Measurements from ENCODE around the gene KIF25. TPM values are rescaled to one million over a fixed set of nuclear protein-coding genes. Genes with fewer than 3 reads are reported as not detected.

KIF25 gene
- total and polyA plus RNA-seq, 7 experiments from 2014 or later: 0.86 TPM; not detected in 6

DNA sequence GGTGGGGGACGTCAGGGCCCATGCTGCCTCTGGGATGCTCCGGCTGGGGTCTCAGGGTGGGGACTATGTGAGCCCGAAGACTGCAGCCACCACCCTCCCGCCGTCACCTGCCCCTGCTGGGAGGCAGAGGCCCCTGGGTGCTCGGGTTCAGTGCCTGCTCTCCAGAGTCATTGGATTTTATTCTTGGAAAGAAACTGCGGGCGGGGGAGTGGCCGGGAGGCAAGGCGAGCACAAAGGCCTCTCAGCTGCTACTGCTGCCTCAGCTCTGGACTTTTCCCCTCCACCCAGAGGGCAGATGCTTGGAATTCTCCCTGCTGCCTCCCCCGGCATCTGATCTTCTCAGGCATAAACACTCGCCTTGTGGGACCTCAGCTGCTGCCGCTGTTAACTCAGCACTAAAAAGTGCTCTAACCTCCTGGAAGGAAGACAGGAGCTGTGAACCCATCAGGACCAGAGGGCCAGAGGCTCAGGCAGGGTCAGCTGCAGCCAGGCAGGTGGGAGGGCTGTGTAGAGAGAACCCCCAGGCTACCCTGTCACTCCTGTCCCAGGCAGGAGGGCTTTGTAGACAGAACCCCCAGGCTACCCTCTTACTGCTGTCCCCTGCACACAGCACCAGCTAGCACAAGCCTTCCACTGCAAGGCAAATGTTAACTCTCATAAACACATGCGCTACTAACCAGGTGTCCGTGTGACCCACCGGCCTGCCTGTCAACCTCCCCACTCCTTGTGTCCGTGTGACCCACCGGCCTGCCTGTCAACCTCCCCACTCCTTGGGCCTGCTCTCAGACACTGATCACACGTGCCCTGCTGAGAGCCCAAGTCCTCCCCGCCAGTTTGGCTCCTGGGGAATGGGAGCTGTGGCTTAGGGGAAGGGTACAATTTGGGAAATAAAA, 90.9 kb downstream of the KIF25 start:
- intact Hi-C loops (cut with micrococcal nuclease): no loop called here
- H3K4me3 Mint-ChIP-seq: no peak overlapping the region
- POLR2A ChIA-PET: no interaction called here

DNA sequence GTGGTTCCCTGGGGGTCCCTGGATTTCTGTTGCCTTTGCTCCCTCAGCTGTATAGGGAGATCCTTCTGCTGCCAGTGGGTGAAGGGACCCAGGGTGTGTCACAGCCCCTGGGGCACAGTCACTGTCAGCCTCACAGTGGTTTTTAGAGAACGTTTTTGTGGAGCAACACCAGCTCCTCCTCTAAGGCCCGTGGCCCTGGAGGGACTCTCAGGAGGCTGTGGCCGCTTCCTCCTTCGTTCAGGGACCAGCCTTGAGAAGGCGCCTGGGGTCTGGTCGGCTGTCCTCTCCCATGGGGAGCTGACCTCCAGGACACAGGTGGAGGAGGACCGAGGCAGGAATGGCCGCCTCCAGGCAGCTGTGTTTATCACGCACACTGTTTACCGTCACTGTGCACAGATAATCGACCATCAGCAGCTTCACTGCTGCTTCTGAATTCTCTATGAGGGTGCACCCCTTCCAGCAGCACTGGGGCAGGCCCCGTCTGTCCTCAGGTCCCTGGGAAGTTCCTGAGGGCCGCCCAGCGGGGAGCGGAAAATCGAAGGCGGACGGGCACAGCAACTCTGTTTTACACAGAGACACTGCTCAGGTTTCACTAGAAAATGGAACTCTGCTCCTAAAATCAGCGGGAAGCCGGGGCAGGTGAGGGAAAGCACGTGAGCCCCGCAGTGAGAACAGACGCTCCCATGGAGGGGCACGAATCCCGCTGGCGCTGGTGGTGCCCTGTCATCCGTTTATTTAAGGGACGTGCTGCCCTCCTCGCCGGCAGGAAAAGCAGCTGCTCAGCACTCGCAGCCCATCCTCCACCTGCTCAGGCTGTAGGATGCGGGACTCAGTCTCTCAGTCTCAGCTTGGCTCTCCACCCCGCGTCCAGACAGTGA, 92.0 kb downstream of the KIF25 start:
- Histone ChIP-seq H3K4me1 (ENCODE audit: control insufficient read depth in 2 of 2, insufficient read depth in 2 of 2, low read length in 2 of 2) (no peaks in the 10 kb centered on the region), H3K9me3 (ENCODE audit: control insufficient read depth in 2 of 3, low read length in 3 of 3) (peaks cover 0 to 7% (median 0%) of the 10 kb centered on the region in 3 experiments), H3K4me3 (ENCODE audit: low read length) (no peak overlapping the region), H3K27me3 (ENCODE audit: control insufficient read depth in 2 of 2, insufficient read depth in 2 of 2, low read length in 2 of 2) (no peaks in the 10 kb centered on the region), H3K36me3 (ENCODE audit: control insufficient read depth in 2 of 3, insufficient read depth in 3 of 3, low read length in 3 of 3) (no peaks in the 10 kb centered on the region), H3K27ac (ENCODE audit: low read depth, low read length) (no peak overlapping the region)
- intact Hi-C loops (cut with micrococcal nuclease): no loop called here
- POLR2A ChIA-PET: no interaction called here
- Mint-ChIP-seq H3K4me3 (no peak overlapping the region), H3K27ac (no peak overlapping the region), H3K4me1 (no peaks in the 10 kb centered on the region), H3K27me3 (peaks cover 0 to 6% (median 0%) of the 10 kb centered on the region in 5 donors), H3K36me3 (peaks cover 0 to 4% (median 0%) of the 10 kb centered on the region in 5 donors), H3K9me3 (peaks cover 0 to 13% (median 3%) of the 10 kb centered on the region in 11 donors)
- ATAC-seq (no peak), DNase-seq (no peak)
- CTCF ChIA-PET: no interaction called here

More for the DNA sequence above, 90.9 kb downstream of the KIF25 start:
- H3K9me3 Mint-ChIP-seq: peaks cover 0 to 13% (median 3%) of the 10 kb centered on the region in 11 donors
- H3K4me3 ChIP-seq (ENCODE audit: low read length): no peak overlapping the region
- no peaks in the 10 kb centered on the region for H3K4me1 Mint-ChIP-seq
- H3K36me3 ChIP-seq (ENCODE audit: control insufficient read depth in 2 of 3, insufficient read depth in 3 of 3, low read length in 3 of 3): no peaks in the 10 kb centered on the region
- H3K9me3 ChIP-seq (ENCODE audit: control insufficient read depth in 2 of 3, low read length in 3 of 3): peaks cover 0 to 7% (median 0%) of the 10 kb centered on the region in 3 experiments
- H3K27ac Mint-ChIP-seq: no peak overlapping the region
- H3K27me3 ChIP-seq (ENCODE audit: control insufficient read depth in 2 of 2, insufficient read depth in 2 of 2, low read length in 2 of 2): no peaks in the 10 kb centered on the region
- H3K4me1 ChIP-seq (ENCODE audit: control insufficient read depth in 2 of 2, insufficient read depth in 2 of 2, low read length in 2 of 2): no peaks in the 10 kb centered on the region
- H3K27ac ChIP-seq (ENCODE audit: low read depth, low read length): no peak overlapping the region
- CTCF ChIA-PET: no interaction called here
- ATAC-seq: no peak
- H3K36me3 Mint-ChIP-seq: peaks cover 0 to 4% (median 0%) of the 10 kb centered on the region in 5 donors
- DNase-seq: no peak
- peaks cover 0 to 10% (median 0%) of the 10 kb centered on the region in 5 donors for H3K27me3 Mint-ChIP-seq

DNA sequence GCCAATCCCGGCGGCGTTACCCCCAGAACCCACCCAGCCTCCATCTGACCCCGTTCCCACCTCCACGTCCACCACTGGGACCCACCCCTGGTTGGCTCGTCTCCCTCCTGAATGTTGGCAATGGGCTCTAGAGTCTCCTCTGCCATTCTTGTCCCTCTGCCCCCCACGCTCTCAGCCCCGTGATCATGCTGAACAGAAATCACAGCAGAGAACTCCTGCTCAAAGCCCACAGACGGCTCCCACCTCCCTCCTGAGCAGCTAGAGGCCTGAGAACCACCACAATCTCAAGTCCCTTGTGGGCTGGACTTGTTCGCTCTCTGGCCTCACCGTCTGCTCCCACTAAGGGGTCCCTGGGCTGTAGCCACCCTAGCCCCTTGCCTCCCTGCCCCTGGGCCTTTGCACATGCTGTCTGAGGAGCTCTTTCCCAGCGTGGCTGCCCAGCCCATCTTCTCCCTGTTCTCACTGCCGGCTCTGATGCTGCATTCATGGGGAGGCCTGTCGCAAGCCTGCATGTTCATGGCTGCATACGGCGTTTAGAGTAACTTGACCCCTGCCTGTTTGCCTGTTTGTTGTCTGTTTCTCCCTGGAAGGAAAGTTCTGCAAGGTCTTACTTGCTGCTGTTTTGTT, 92.7 kb downstream of the KIF25 start:
- H3K9me3 Mint-ChIP-seq: peaks cover 0 to 13% (median 3%) of the 10 kb centered on the region in 11 donors
- peak overlapping the region in 1 of 9 donors; percentile 55 for H3K27ac Mint-ChIP-seq
- H3K36me3 Mint-ChIP-seq: peaks cover 0 to 4% (median 0%) of the 10 kb centered on the region in 5 donors
- intact Hi-C loops (cut with micrococcal nuclease): no loop called here
- DNase-seq (no peak), ATAC-seq (no peak)
- H3K4me3 ChIP-seq (ENCODE audit: low read length): no peak overlapping the region
- no peaks in the 10 kb centered on the region for H3K27me3 ChIP-seq (ENCODE audit: control insufficient read depth in 2 of 2, insufficient read depth in 2 of 2, low read length in 2 of 2)
- ChIA-PET CTCF (no interaction called here), POLR2A (no interaction called here)
- no peak overlapping the region for H3K4me3 Mint-ChIP-seq
- no peaks in the 10 kb centered on the region for H3K4me1 ChIP-seq (ENCODE audit: control insufficient read depth in 2 of 2, insufficient read depth in 2 of 2, low read length in 2 of 2)
- H3K27me3 Mint-ChIP-seq: peaks cover 0 to 6% (median 0%) of the 10 kb centered on the region in 5 donors
- H3K4me1 Mint-ChIP-seq: no peaks in the 10 kb centered on the region
- H3K9me3 ChIP-seq (ENCODE audit: control insufficient read depth in 2 of 3, low read length in 3 of 3): peaks cover 0 to 7% (median 0%) of the 10 kb centered on the region in 3 experiments
- no peaks in the 10 kb centered on the region for H3K36me3 ChIP-seq (ENCODE audit: control insufficient read depth in 2 of 3, insufficient read depth in 3 of 3, low read length in 3 of 3)
- H3K27ac ChIP-seq (ENCODE audit: low read depth, low read length): no peak overlapping the region

DNA sequence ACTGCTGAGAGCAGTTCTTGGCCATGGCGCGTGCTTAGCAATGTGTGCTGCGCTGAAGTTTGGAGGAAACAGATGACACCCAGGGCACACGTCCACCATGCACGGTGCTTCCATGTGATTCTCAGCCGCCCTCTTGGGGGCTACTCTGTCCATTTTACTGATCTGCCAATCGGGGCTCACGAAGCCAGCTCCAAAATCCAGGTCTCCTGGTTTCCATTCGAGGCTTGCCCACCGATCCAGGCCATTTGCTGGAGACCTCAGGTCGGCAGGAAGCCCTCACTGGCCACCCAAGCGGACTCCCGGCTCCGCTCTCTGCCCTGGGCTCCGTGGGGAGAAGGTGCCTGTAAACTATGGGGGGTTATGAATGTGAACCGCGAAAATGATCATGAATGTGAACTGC, 93.2 kb downstream of the KIF25 start:
- peaks cover 0 to 4% (median 0%) of the 10 kb centered on the region in 5 donors for H3K36me3 Mint-ChIP-seq
- Histone ChIP-seq H3K27me3 (ENCODE audit: control insufficient read depth in 2 of 2, insufficient read depth in 2 of 2, low read length in 2 of 2) (no peaks in the 10 kb centered on the region), H3K4me1 (ENCODE audit: control insufficient read depth in 2 of 2, insufficient read depth in 2 of 2, low read length in 2 of 2) (no peaks in the 10 kb centered on the region), H3K27ac (ENCODE audit: low read depth, low read length) (no peak overlapping the region), H3K9me3 (ENCODE audit: control insufficient read depth in 2 of 3, low read length in 3 of 3) (peaks cover 0 to 7% (median 0%) of the 10 kb centered on the region in 3 experiments), H3K4me3 (ENCODE audit: low read length) (no peak overlapping the region), H3K36me3 (ENCODE audit: control insufficient read depth in 2 of 3, insufficient read depth in 3 of 3, low read length in 3 of 3) (no peaks in the 10 kb centered on the region)
- DNase-seq: peak in 1 of 9 donors; percentile 1
- POLR2A ChIA-PET: no interaction called here
- intact Hi-C loops (cut with micrococcal nuclease): no loop called here
- peaks cover 0 to 6% (median 0%) of the 10 kb centered on the region in 5 donors for H3K27me3 Mint-ChIP-seq
- no peaks in the 10 kb centered on the region for H3K4me1 Mint-ChIP-seq
- CTCF ChIA-PET: no interaction called here
- H3K4me3 Mint-ChIP-seq: no peak overlapping the region
- H3K27ac Mint-ChIP-seq: no peak overlapping the region
- ATAC-seq: no peak
- H3K9me3 Mint-ChIP-seq: peaks cover 0 to 13% (median 3%) of the 10 kb centered on the region in 11 donors

DNA sequence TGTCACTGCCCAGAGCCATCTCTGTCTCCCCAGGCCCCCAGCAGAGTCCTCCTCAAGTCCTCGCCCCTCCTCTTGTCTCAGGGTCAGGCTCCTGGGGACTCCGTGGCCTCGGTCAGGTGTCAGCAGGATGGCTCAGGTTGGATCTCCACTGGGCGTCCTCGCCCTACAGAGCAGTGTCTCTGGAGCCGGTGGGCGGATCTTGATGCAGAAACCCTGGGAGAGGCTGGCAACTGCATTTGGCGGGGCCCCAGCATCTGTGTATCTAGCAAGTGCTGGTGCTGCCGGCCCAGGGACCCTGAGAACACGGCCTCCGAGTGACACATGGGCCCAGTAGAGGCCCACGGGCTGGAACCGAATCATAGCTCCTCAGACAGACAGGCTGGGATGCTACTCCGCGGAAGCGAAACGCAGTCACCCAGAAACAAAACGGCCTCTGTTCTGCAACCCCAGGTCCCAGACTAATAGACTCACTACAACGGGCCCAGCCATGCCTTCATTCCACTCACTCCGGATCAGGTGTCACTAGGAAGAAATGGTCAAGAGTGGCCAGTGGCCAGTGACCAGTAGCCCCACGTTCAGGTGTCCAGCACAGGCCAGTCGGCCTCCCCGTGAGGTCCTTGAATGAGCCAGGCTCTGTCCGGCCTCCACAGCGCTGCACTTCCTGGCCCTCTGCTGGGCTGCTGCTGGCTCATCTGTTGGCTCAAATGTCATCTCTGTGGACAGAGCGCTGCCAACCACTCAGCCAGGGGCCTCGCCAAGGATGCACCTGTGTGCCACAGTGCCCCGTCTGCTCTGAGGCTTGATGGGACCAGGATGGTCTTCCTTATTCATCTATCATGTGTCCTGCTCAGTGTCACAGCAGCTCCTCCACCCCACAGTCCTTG, 94.2 kb downstream of the KIF25 start:
- peak in 1 of 9 donors; percentile 6 for DNase-seq
- Histone ChIP-seq H3K27me3 (ENCODE audit: control insufficient read depth in 2 of 2, insufficient read depth in 2 of 2, low read length in 2 of 2) (no peaks in the 10 kb centered on the region), H3K4me3 (ENCODE audit: low read length) (no peak overlapping the region), H3K9me3 (ENCODE audit: control insufficient read depth in 2 of 3, low read length in 3 of 3) (peaks cover 0 to 7% (median 0%) of the 10 kb centered on the region in 3 experiments), H3K27ac (ENCODE audit: low read depth, low read length) (no peak overlapping the region), H3K36me3 (ENCODE audit: control insufficient read depth in 2 of 3, insufficient read depth in 3 of 3, low read length in 3 of 3) (no peaks in the 10 kb centered on the region), H3K4me1 (ENCODE audit: control insufficient read depth in 2 of 2, insufficient read depth in 2 of 2, low read length in 2 of 2) (no peaks in the 10 kb centered on the region)
- H3K27ac Mint-ChIP-seq: no peak overlapping the region
- peaks cover 0 to 13% (median 3%) of the 10 kb centered on the region in 11 donors for H3K9me3 Mint-ChIP-seq
- peaks cover 0 to 4% (median 0%) of the 10 kb centered on the region in 5 donors for H3K36me3 Mint-ChIP-seq
- peaks cover 0 to 6% (median 0%) of the 10 kb centered on the region in 5 donors for H3K27me3 Mint-ChIP-seq
- POLR2A ChIA-PET: no interaction called here
- no peak overlapping the region for H3K4me3 Mint-ChIP-seq
- no peaks in the 10 kb centered on the region for H3K4me1 Mint-ChIP-seq
- CTCF ChIA-PET: no interaction called here
- intact Hi-C loops (cut with micrococcal nuclease): no loop called here
- no peak for ATAC-seq

DNA sequence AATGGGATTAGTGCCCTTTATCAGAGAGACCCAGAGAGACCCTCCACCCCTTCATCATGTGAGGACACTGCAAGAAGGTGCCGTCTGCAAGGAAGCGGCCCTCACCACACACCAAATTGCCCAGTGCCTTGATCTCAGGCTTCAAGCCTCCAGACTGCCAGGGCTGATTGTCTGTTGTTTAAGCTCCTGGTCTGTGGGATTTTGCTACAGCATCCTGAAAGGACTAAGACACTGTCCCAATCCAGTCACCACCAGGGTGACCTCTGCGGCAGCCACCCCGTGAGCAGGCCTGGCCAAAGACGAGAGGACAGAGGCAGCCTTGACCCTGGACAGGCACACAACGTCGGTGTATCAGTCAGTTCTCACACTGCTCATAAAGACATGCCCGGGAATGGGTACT, 95.1 kb downstream of the KIF25 start:
- H3K9me3 ChIP-seq (ENCODE audit: control insufficient read depth in 2 of 3, low read length in 3 of 3): peaks cover 0 to 7% (median 0%) of the 10 kb centered on the region in 3 experiments
- Mint-ChIP-seq H3K4me3 (no peak overlapping the region), H3K36me3 (peaks cover 0 to 4% (median 0%) of the 10 kb centered on the region in 5 donors), H3K4me1 (no peaks in the 10 kb centered on the region), H3K9me3 (peaks cover 0 to 13% (median 3%) of the 10 kb centered on the region in 11 donors), H3K27me3 (peaks cover 0 to 1% (median 0%) of the 10 kb centered on the region in 5 donors), H3K27ac (no peak overlapping the region)
- no peaks in the 10 kb centered on the region for H3K36me3 ChIP-seq (ENCODE audit: control insufficient read depth in 2 of 3, insufficient read depth in 3 of 3, low read length in 3 of 3)
- H3K27me3 ChIP-seq (ENCODE audit: control insufficient read depth in 2 of 2, insufficient read depth in 2 of 2, low read length in 2 of 2): no peaks in the 10 kb centered on the region
- no peak overlapping the region for H3K27ac ChIP-seq (ENCODE audit: low read depth, low read length)
- intact Hi-C loops (cut with micrococcal nuclease): no loop called here
- no peak overlapping the region for H3K4me3 ChIP-seq (ENCODE audit: low read length)
- ChIA-PET CTCF (no interaction called here), POLR2A (no interaction called here)
- DNase-seq: peak in 1 of 9 donors; percentile 6
- ATAC-seq: no peak
- H3K4me1 ChIP-seq (ENCODE audit: control insufficient read depth in 2 of 2, insufficient read depth in 2 of 2, low read length in 2 of 2): no peaks in the 10 kb centered on the region

All from naive thymus-derived CD4-positive, alpha-beta T cell (primary cell).